HepG2 (cell line): Measurements from ENCODE around the gene CRHR1. TPM values are rescaled to one million over a fixed set of nuclear protein-coding genes. Genes with fewer than 3 reads are reported as not detected.

ENCODE experiments used
- ATAC-seq: fragments of 200-7000 bp; cut with Tn5 transposase; 3 replicates; pipeline ENCODE4 v1.9.1; 2020; ENCODE audit warnings: mild to moderate bottlenecking, moderate library complexity
- BruUV-seq: library from RNA; stranded (reverse); fragments of 400-500 nt; replicated peaks from 2 replicates; lab custom pipeline; 2021; lab: Mats Ljungman, UMichigan
- CTCF ChIA-PET: fragments of 300-600 bp; formaldehyde crosslinking; extraction: SDS; loops from one replicate; lab custom pipeline; 2021; ENCODE audit warnings: low total read pairs, inconsistent platforms, low intra/inter-chr PET ratio; lab: Yijun Ruan, JAX
- POLR2A ChIA-PET: fragments of 350-600 bp; sonication (Branson Sonifier 250); formaldehyde crosslinking; loops from one replicate; lab custom pipeline; 2020; ENCODE audit warnings: antibody characterized with exemption, inconsistent platforms; lab: Yijun Ruan, JAX
- DNase-seq: peaks from one replicate; pipeline ENCODE4 v3.0.0-alpha.2; 2015; ENCODE audit warnings: low spot score
- FAIRE-seq: peaks from 3 replicates; lab custom pipeline; 2011; peaks lifted over from hg19 to GRCh38; lab: Jason Lieb, UNC
- H2AFZ ChIP-seq: one replicate; pipeline ENCODE4 v1.6.1; 2011; ENCODE audit warnings: low read length, inconsistent platforms
- H3K27ac ChIP-seq: fragments of 300-600 bp; 3 replicates; pipeline ENCODE4 v1.8.0; 2011; ENCODE audit warnings: mixed run types, mild to moderate bottlenecking, mixed read lengths, low read length, inconsistent platforms; ENCODE audit not compliant: insufficient read depth; ENCODE audit errors: extremely low read length
- H3K27me3 ChIP-seq, 2 experiments: fragments of 200-600 bp in 1 of 2; 2 replicates in 1 of 2; 3 replicates in 1 of 2; pipeline versions ENCODE4 v1.6.0 to v1.8.0; 2011; ENCODE audit warnings: low read length in 2 of 2, mild to moderate bottlenecking in 2 of 2, moderate library complexity in 2 of 2, inconsistent platforms in 1 of 2; ENCODE audit not compliant: insufficient read depth in 2 of 2, control insufficient read depth in 1 of 2
- H3K36me3 ChIP-seq, 2 experiments: fragments of 200-600 bp in 1 of 2; replicated peaks in 1 of 2; 2 replicates in 1 of 2; 3 replicates in 1 of 2; pipeline versions ENCODE4 v1.5.1 to v1.8.0; 2011; ENCODE audit warnings: low read length in 2 of 2, inconsistent platforms in 1 of 2; ENCODE audit not compliant: insufficient read depth in 2 of 2, control insufficient read depth in 1 of 2
- H3K4me1 ChIP-seq: 2 replicates; pipeline ENCODE4 v1.5.1; 2012; ENCODE audit warnings: low read length, inconsistent platforms; ENCODE audit not compliant: insufficient read depth
- H3K4me2 ChIP-seq: 2 replicates; pipeline ENCODE4 v1.6.0; 2011; ENCODE audit warnings: low read depth, low read length, inconsistent platforms
- H3K4me3 ChIP-seq, 3 experiments: fragments of 200-600 bp in 1 of 3; sonication (generic), shearing (Covaris generic) in 1 of 3; replicated peaks in 1 of 3; 2 replicates each; pipeline ENCODE4 v1.5.1; 2011 to 2016; ENCODE audit warnings: low read length in 3 of 3, inconsistent platforms in 2 of 3, low read depth in 2 of 3, mild to moderate bottlenecking in 2 of 3, control low read depth in 1 of 3, mixed read lengths in 1 of 3; ENCODE audit not compliant: insufficient read depth in 1 of 3
- H3K79me2 ChIP-seq: one replicate; pipeline ENCODE4 v1.6.1; 2011; ENCODE audit warnings: low read length, inconsistent platforms; ENCODE audit not compliant: insufficient read depth
- H3K9ac ChIP-seq: 2 replicates; pipeline ENCODE4 v1.6.0; 2011; ENCODE audit warnings: mild to moderate bottlenecking, low read depth, low read length, inconsistent platforms; ENCODE audit not compliant: insufficient read depth
- H3K9me3 ChIP-seq: 2 replicates; pipeline ENCODE4 v1.5.1; 2012; ENCODE audit warnings: mild to moderate bottlenecking, low read length
- H4K20me1 ChIP-seq: 2 replicates; pipeline ENCODE4 v1.6.0; 2011; ENCODE audit warnings: inconsistent platforms, mild to moderate bottlenecking, low read length, moderate library complexity; ENCODE audit not compliant: insufficient read depth
- HNRNPUL1 ChIP-seq: fragments of 200-400 bp; formaldehyde crosslinking; IDR thresholded peaks from 2 replicates; pipeline ENCODE4 v1.6.1; 2017; ENCODE audit warnings: low read depth, mild to moderate bottlenecking, low read length, moderate library complexity
- NRL ChIP-seq: sonication (generic); formaldehyde crosslinking; IDR thresholded peaks from 2 replicates; pipeline ENCODE4 v1.5.0; 2020; ENCODE audit warnings: missing genetic modification reagents, mild to moderate bottlenecking, moderate library complexity, borderline replicate concordance
- TARDBP ChIP-seq: sonication (generic); formaldehyde crosslinking; IDR thresholded peaks from 2 replicates; pipeline ENCODE4 v1.8.0; 2022; ENCODE audit warnings: mild to moderate bottlenecking, missing genetic modification reagents
- ZNF362 ChIP-seq: sonication (generic); formaldehyde crosslinking; IDR thresholded peaks from 2 replicates; pipeline ENCODE4 v1.4.0; 2020; ENCODE audit warnings: missing genetic modification reagents, mild to moderate bottlenecking, borderline replicate concordance
- ZNF446 ChIP-seq: sonication (generic); formaldehyde crosslinking; IDR thresholded peaks from 2 replicates; pipeline ENCODE4 v1.5.0; 2020; ENCODE audit warnings: mild to moderate bottlenecking, missing genetic modification reagents
- ZNF710 ChIP-seq: sonication (generic); formaldehyde crosslinking; IDR thresholded peaks from 2 replicates; pipeline ENCODE4 v1.5.0; 2020; ENCODE audit warnings: mild to moderate bottlenecking, missing genetic modification reagents, borderline replicate concordance
- WGBS: methylation state at CpG from one replicate; pipeline ENCODE4 v1.1.6; 2017; ENCODE audit warnings: low lambda C conversion rate; 5-methylcytosine and 5-hydroxymethylcytosine counted together
- in situ Hi-C: cut with HindIII; loops from 2 replicates; pipeline ENCODE4 v1.10.0; 2017; ENCODE audit warnings: low pct_unique_long_range_greater_than_20kb; ENCODE audit not compliant: extremely low pct_ligation_motif_present
- intact Hi-C: fragments of 100-400 bp; cut with micrococcal nuclease; formaldehyde crosslinking; loops from one replicate; pipeline ENCODE4 v1.10.0; 2022; ENCODE audit not compliant: unreplicated experiment
- polyA plus RNA-seq, 8 experiments: library from polyadenylated mRNA; depleted of rRNA in 3 of 8; stranded (reverse) in 7 of 8; unstranded in 1 of 8; fragments of >200 nt; fragmentation: Illumina TruSeq in 4 of 8; extraction: Trizol in 4 of 8; gene quantifications; 2 replicates each; pipeline versions ENCODE4 v1.2.1 to v1.2.3, GENCODE V29; 2011 to 2016; ENCODE audit warnings: low read depth in 4 of 8, missing spikeins in 1 of 8, mixed read lengths in 1 of 8; ENCODE audit not compliant: insufficient read depth in 1 of 8
- total RNA-seq, 5 experiments: library from RNA; depleted of rRNA; stranded (reverse); fragments of >200 nt; fragmentation: Illumina TruSeq; extraction: Trizol; gene quantifications; 2 replicates each; pipeline ENCODE4 v1.2.3, GENCODE V29; 2016; ENCODE audit warnings: low read depth in 1 of 5

Gene CRHR1
- total and polyA plus RNA-seq, 2 of the 13 experiments (the other 11 are each of a cell fraction or from before 2014, with no cell fraction given), result not detected

- 12% methylated on average over 5 of the region's 5 CpGs for WGBS
- Histone ChIP-seq H3K36me3 (no peaks in the 10 kb centered on the region), H3K27ac (no peak overlapping the region), H3K79me2 (no peaks in the 10 kb centered on the region), H3K4me3 (no peak overlapping the region), H3K4me1 (no peaks in the 10 kb centered on the region), H3K27me3 (peaks cover 2 to 56% of the 10 kb centered on the region in 2 experiments; a peak in 3 of 5 replicates), H3K4me2 (no peak overlapping the region), H3K9ac (no peak overlapping the region), H3K9me3 (no peaks in the 10 kb centered on the region), H2AFZ (no peak overlapping the region), H4K20me1 (no peaks in the 10 kb centered on the region)
- intact Hi-C loops, result no loop called here
- DNase-seq (no peak), FAIRE-seq (no peak), ATAC-seq (no peak)
- BruUV-seq, result no TSS peak
- no peak for TF ChIP-seq ZNF710 (CRISPR knock-in tag)
- no peak for TF ChIP-seq ZNF446
- TF ChIP-seq TARDBP (CRISPR knock-in tag), result no peak
- no peak for TF ChIP-seq NRL (CRISPR knock-in tag)
- TF ChIP-seq ZNF362, result no peak
- TF ChIP-seq HNRNPUL1, result no peak
- in situ Hi-C loops, result loop anchor here (10.0 kb wide), 1 partner anchor 63 kb away; no protein-coding TSS in a partner anchor
- ChIA-PET POLR2A (no interaction called here), CTCF (no interaction called here)
Measured at GRCh38 chr17:45871718-45872117, 87.6 kb downstream of the CRHR1 start.
